NCI-H1417 treated with DMSO at 0.1 percent for 48 hours (cell line): ENCODE results near the gene CKAP5.
A peak's percentile ranks its signal among the peaks of the same experiment; 100 is the strongest.
"Not testable (repeated sequence)": the region's sequence is repeated elsewhere in the genome, so short reads cannot be mapped to it uniquely, and the experiment has no call there.

Experiments used
- DNase-seq: peaks from one replicate; lab custom pipeline; 2025; lab: John Stamatoyannopoulos, UW

CKAP5 gene

GRCh38 chr11:46726206-46726862, 119.7 kb downstream of the CKAP5 start:
- DNase-seq, result no peak

GRCh38 chr11:46725338-46726205, 120.5 kb downstream of the CKAP5 start:
- no peak for DNase-seq

GRCh38 chr11:46724088-46724487, 122.0 kb downstream of the CKAP5 start:
- DNase-seq, result no peak

DNA sequence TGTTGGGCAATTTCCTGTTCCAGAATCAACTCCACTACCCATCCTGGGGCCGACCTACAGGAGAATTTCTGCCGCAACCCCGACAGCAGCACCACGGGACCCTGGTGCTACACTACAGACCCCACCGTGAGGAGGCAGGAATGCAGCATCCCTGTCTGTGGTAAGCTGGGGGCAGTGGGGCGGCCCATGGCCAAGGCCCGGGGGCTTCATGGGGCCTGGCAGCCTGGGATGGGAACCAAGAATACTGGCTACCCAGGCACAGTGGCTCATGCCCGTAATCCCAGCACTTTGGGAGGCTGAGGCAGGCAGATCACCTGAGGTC, 122.8 kb downstream of the CKAP5 start:
- no peak for DNase-seq

- no peak for DNase-seq
These were observed 123.3 kb downstream of the CKAP5 start for GRCh38 chr11:46722566-46723358.

DNA sequence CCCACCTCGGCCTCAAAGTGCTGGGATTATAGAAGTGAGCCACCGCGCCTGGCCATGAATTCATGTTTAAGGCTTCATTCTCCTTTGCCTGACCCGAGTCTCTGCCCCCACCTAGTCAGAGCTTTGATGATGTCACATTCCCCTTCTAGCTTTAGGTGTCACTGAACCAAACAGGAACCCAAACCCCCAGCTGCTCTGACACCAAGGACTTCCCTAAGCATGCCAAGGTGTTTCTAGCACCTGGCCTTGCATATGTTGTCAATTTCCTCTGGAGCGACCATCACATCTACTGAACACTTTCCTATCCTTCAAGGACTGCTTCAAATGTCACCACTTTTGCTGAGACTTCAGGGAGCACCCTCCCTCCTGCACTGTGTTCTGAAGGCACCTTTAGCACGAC, 124.8 kb downstream of the CKAP5 start:
- no peak for DNase-seq

GRCh38 chr11:46719543-46720218, 126.4 kb downstream of the CKAP5 start:
- no peak for DNase-seq

GRCh38 chr11:46719048-46719542, 127.0 kb downstream of the CKAP5 start, which contains the start of gene F2:
Gene F2 (plus strand): TSS chr11:46719213. CDS start chr11:46719236, 23 bp downstream.
- no peak for DNase-seq

DNA sequence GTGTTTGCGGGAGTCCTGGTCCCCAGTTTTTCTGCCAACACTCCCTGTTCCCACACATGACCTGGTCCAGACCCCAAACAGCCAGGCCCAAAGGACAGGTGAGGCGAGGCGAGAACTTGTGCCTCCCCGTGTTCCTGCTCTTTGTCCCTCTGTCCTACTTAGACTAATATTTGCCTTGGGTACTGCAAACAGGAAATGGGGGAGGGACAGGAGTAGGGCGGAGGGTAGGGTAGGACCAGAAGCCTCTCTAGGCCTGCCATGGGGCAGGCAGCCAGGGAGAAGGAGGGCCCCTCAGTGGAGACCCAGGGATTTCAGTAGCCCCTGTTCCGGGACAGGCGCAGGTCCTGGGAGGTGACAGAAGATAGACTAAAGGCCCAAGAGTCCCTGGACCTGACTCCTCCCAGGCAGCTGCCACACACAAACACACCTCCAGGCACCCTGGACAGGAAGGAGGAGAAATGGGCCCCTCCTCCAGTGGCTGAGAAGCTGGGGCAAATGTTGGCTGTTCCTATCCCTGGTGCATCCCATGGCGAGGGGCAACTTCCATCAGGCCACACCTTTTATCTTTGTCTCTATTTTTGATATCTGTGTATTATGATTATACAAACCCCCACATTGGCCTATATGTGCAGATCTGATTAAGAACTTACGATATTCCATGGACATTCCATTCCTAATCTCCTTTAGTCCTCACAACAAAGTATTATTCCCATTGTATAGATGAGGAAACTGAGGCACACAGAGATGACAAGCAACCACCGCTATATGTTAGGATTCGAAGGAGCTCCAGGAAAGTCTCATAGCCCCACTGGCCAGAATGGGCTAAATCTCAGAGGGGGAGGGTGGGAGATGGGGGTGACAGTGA, 127.7 kb downstream of the CKAP5 start:
- no peak for DNase-seq

- DNase-seq, result not testable (repeated sequence)
These were observed 128.3 kb downstream of the CKAP5 start for GRCh38 chr11:46717825-46718154.

- DNase-seq, result no peak
These were observed 133.1 kb downstream of the CKAP5 start for GRCh38 chr11:46712874-46713576.

DNA sequence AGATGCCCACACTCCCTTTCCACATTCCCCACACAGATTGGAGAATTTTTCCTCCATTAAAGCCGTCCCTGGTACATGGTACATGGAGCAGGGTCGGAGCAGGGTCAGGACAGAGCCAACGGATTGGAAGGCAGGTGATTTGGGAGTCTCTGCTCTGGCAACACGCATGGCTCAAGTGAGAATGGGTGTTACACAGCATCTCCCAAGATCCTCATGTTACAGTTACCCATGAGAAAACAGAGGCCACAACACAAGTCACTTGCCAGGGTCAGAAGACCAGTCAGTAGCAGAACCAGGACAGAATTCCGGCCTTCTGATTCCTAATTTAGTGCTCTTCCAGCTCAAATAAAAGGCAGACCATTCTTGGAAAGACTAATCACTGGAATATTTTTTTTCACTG, 134.8 kb downstream of the CKAP5 start:
- DNase-seq, result no peak

DNA sequence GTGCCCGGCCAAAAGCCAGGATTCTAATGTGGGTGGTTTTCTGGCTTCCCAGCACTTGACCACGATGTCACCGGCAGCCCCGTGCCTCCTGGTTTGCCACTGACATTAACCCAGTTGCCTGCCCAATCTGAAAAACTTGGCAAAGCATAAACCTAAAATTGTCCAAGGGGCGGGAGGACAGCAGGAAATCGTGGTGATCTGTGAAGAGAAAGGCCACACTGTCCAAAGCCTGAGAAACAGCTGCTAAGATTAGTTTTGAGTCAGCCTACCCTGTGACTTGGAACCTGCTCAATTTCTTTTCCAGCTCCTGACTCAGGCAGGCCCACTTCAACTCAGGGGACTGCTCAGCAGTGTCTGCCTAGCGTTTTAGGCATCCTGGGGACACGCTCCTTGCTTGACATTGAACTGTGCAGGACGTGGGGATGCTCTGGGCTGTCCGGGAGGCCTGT, 135.2 kb downstream of the CKAP5 start:
- no peak for DNase-seq

DNA sequence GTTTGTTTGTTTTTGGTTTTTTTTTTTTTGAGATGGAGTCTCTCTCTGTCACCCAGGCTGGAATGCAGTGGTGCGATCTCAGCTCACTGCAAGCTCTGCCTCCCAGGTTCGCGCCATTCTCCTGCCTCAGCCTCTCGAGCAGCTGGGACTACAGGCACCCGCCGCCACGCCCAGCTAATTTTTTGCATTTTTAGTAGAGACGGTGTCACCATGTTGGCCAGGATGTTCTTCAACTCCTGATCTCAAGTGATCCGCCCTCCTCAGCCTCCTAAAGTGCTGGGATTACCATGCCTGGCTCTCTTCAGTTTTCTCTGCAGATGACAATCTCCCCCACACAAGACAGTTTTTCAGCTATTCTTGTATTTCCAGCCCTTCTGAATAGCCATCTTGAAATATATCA, 136.7 kb downstream of the CKAP5 start:
- not testable (repeated sequence) for DNase-seq

DNA sequence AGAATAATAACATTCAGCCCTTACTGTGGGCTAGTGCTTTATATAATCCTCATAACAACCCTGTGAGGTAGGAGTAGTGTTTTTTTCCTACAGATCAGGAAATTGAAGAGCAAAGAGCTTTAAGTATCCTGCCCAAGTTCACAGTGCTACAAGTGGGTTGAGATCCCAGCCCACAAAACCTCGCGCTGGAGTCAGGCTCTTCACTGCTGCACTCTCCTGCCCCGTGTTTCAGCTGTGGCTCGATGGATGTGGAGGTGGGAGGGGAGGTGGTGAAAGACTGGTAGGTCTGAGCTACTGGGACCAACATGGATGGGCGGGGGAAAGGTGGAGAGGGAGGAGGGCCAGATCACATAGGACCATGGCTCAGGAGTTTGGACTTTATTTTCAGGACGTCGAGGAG, 139.2 kb downstream of the CKAP5 start:
- DNase-seq, result no peak

DNA sequence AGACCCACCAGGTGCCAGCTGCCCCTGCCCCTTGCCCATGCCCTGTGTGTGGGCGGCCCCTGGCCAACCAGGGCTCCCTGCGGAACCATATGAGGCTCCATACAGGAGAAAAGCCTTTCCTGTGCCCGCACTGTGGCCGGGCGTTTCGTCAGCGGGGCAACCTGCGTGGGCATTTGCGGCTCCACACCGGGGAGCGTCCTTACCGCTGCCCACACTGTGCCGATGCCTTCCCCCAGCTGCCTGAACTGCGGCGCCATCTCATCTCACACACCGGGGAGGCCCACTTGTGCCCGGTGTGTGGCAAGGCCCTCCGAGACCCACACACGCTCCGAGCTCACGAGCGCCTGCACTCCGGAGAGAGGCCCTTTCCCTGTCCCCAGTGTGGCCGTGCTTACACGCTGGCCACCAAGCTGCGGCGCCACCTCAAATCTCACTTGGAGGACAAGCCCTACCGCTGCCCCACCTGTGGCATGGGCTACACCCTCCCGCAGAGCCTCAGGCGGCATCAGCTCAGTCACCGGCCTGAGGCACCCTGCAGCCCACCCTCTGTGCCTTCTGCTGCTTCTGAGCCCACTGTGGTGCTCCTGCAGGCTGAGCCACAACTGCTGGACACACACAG, 140.9 kb downstream of the CKAP5 start:
- DNase-seq, result no peak

- no peak for DNase-seq
These were observed 144.9 kb downstream of the CKAP5 start for GRCh38 chr11:46701078-46701654.

GRCh38 chr11:46700241-46701077, 145.6 kb downstream of the CKAP5 start, which contains the start of the genes ARHGAP1 and ZNF408:
Gene ARHGAP1 (minus strand): TSS chr11:46700619. CDS start chr11:46696107, 4,512 bp downstream.
Gene ZNF408 (plus strand): TSS chr11:46701031. CDS start chr11:46701048, 17 bp downstream.
- DNase-seq, result peak; percentile 96
